Ectodermal cell (in vitro differentiated cells): Measurements from ENCODE around the gene KLHL21.

Experiments
- H3K27ac ChIP-seq: 2 replicates; pipeline ENCODE4 v1.7.0; 2013; ENCODE audit warnings: mild to moderate bottlenecking, low read depth, low read length; ENCODE audit not compliant: insufficient read depth, poor library complexity, severe bottlenecking
- H3K27me3 ChIP-seq: 2 replicates; pipeline ENCODE4 v1.7.0; 2013; ENCODE audit warnings: mild to moderate bottlenecking, low read length; ENCODE audit not compliant: insufficient read depth, control insufficient read depth, poor library complexity, severe bottlenecking
- H3K36me3 ChIP-seq: one replicate; pipeline ENCODE4 v1.7.0; 2013; ENCODE audit warnings: low read length; ENCODE audit not compliant: control insufficient read depth, insufficient read depth
- H3K4me1 ChIP-seq: one replicate; pipeline ENCODE4 v1.7.0; 2013; ENCODE audit warnings: low read length; ENCODE audit not compliant: control insufficient read depth, insufficient read depth
- H3K4me3 ChIP-seq: 2 replicates; pipeline ENCODE4 v1.7.0; 2013; ENCODE audit warnings: low read depth, low read length, control low read depth; ENCODE audit not compliant: insufficient read depth
- H3K9me3 ChIP-seq: 2 replicates; pipeline ENCODE4 v1.7.0; 2013; ENCODE audit warnings: mild to moderate bottlenecking, low read length, moderate library complexity; ENCODE audit not compliant: control insufficient read depth
- WGBS, 2 experiments: methylation state at CpG; one replicate each; pipeline ENCODE4 v1.1.7; 2013; ENCODE audit warnings: missing lambda C conversion rate in 2 of 2; 5-methylcytosine and 5-hydroxymethylcytosine counted together

KLHL21 gene

GRCh38 chr1:6545276-6546112, 57.2 kb downstream of the KLHL21 start:
- H3K4me1 ChIP-seq, result no peaks in the 10 kb centered on the region
- WGBS, 2 experiments, result 80 to 81% methylated on average over 10 of the region's 10 CpGs
- H3K4me3 ChIP-seq, result no peak overlapping the region
- H3K9me3 ChIP-seq, result no peaks in the 10 kb centered on the region
- H3K27ac ChIP-seq, result no peak overlapping the region
- peaks cover 34% of the 10 kb centered on the region for H3K36me3 ChIP-seq
- H3K27me3 ChIP-seq, result no peaks in the 10 kb centered on the region

- H3K4me3 ChIP-seq, result no peak overlapping the region
- no peaks in the 10 kb centered on the region for H3K9me3 ChIP-seq
- no peak overlapping the region for H3K27ac ChIP-seq
- WGBS, 2 experiments, result 95 to 97% methylated on average over 3 of the region's 3 CpGs
- H3K27me3 ChIP-seq, result no peaks in the 10 kb centered on the region
- no peaks in the 10 kb centered on the region for H3K4me1 ChIP-seq
- H3K36me3 ChIP-seq, result peaks cover 28% of the 10 kb centered on the region
These were observed 57.8 kb downstream of the KLHL21 start for GRCh38 chr1:6544831-6545230.
